Measurements from ENCODE around the gene TOX4. TPM values are rescaled to one million over a fixed set of nuclear protein-coding genes. Genes with fewer than 3 reads are reported as not detected.
"Not testable (repeated sequence)": the region's sequence is repeated elsewhere in the genome, so short reads cannot be mapped to it uniquely, and the experiment has no call there.

TOX4 gene
- total RNA-seq (2014; rRNA removed; shearing (Covaris generic)): 18.1 and 23.2 TPM in 2 replicates

DNA sequence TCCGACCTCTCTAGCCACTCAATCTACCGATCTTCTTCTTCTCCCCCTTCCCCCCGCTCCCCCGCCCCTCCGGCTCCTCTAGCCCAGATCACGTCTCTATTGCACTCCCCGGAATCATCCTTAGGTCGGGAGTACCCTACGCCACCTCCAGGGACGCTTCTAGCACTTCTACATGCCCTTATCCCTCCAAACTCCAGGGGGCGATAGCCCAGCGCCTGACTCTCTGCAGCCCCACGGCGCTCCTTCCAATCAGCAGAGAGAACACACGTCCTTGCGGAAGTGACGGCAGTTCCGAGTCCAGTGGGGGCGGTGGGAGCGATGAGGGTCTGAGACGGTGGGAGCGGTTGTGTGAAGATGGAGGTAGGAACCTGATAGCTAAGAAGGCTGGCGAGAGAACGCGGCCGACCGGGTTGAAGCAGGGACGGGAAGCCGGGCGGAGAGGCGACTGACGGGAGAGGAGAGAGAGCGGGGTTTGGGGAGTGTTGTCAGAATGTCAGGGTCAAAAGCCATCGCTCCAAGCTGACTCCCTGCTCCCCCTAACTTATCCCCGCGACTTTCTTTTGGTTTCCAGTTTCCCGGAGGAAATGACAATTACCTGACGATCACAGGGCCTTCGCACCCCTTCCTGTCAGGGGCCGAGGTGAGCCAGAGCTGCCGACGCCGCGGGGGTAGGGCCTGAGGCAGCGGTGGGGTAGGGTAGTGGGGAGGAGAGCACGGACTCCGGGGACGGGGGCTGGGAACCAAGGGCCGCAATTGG lies at the start of gene TOX4, which contains the start of gene RAB2B:
TOX4 (plus strand) TSS at position 271 of the 757 bp plus-strand sequence; CDS start at position 355, 84 bp downstream.
RAB2B (minus strand) TSS at position 35 of the 757 bp plus-strand sequence. CDS start 87 bp downstream, outside the sequence.
- H3K9me3 ChIP-seq (replicated peaks): no peaks in the 10 kb centered on the region
- no peaks in the 10 kb centered on the region for H3K27me3 ChIP-seq (replicated peaks)
- H3K4me3 ChIP-seq: peak within 1 kb of the TSS; percentile 64
- H3K4me1 ChIP-seq (replicated peaks): peaks cover 7% of the 10 kb centered on the region; the same call in 1 of the 2 replicates
- DNase-seq (ENCODE audit: low read depth in 1 of 2, low spot score in 2 of 2): peak; percentile 91 to 95
- H3K36me3 ChIP-seq: peaks cover 19% of the 10 kb centered on the region
- H3K27ac ChIP-seq: peak within 1 kb of the TSS; percentile 63

DNA sequence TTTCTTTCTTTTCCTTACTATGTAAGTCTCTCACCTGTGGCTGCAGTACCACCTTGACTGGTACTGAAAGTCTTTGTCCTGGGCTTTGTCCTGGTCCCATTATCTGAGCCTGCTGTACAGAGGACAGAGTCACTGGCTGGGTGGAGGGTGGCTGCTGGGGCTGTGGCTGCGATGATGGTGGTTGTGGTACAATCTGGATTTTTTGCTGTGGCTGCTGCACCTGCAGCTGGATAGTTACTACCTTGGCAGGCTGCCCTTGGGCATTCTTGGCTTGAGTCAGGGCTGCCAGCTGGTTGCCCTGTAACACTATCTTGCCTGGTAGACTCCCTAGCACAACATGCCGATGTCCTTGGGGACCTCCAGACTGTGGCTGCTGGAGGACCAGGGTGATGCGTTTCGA lies 48.1 kb upstream of the TOX4 start:
- Histone ChIP-seq H3K27ac (no peak overlapping the region), H3K9me3 (replicated peaks) (no peaks in the 10 kb centered on the region), H3K36me3 (peaks cover 75% of the 10 kb centered on the region), H3K4me1 (replicated peaks) (no peaks in the 10 kb centered on the region), H3K4me3 (no peak overlapping the region), H3K27me3 (replicated peaks) (no peaks in the 10 kb centered on the region)
- DNase-seq (ENCODE audit: low read depth in 1 of 2, low spot score in 2 of 2): no peak

DNA sequence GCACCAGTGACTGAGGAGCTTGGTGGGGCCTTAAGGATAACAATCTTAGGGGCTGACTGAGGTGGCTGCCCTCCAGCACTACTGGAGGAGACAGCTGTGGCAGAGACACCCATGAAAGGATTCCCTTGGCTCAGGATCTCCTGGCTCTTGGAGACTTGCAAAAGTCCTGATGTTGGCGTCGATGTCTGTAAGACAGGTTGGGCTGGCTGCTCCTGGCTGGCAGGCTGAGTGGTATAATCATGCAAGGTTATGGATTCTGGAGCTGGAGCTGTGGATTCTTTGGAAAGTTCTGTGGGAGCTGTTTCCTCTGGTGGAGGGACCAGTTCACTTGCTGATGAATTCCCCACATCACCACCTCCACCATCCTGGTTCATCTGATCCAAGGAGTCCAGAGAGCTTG lies 45.9 kb upstream of the TOX4 start:
- Histone ChIP-seq H3K4me1 (replicated peaks) (peaks cover 5% of the 10 kb centered on the region; the same call in 1 of the 2 replicates), H3K27ac (no peak overlapping the region), H3K4me3 (no peak overlapping the region), H3K36me3 (peaks cover 67% of the 10 kb centered on the region), H3K27me3 (replicated peaks) (no peaks in the 10 kb centered on the region), H3K9me3 (replicated peaks) (no peaks in the 10 kb centered on the region)
- no peak for DNase-seq (ENCODE audit: low read depth in 1 of 2, low spot score in 2 of 2)

DNA sequence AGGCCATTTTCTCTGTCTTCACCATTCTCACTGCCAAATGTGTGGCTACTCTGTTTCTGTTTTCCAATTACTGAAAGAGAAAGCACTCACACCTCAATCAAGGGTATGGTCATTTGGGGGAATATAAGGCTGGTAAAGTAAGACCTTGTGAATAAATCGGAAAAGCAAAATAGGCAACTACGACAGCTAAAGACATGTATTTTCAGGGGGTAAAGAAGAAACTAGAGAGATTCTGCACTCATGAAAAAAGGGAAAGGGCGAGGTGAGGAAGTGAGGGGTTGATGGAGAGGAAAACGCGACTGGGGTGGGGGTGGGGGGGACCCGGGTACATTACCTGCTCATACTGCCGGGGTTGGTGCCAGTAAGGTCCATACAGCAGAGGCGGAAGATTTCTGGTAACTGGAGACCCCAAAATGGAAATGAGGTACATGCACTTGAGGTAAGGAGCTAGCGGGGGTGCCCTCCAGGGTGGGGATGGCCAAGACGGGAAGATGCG lies 40.4 kb upstream of the TOX4 start:
- Histone ChIP-seq H3K4me3 (peak overlapping the region; percentile 54), H3K27ac (no peak overlapping the region), H3K36me3 (peaks cover 21% of the 10 kb centered on the region), H3K9me3 (replicated peaks) (no peaks in the 10 kb centered on the region), H3K27me3 (replicated peaks) (no peaks in the 10 kb centered on the region), H3K4me1 (replicated peaks) (peaks cover 15% of the 10 kb centered on the region)
- peak in 1 of 2 experiments; percentile 6 for DNase-seq (ENCODE audit: low read depth in 1 of 2, low spot score in 2 of 2)

DNA sequence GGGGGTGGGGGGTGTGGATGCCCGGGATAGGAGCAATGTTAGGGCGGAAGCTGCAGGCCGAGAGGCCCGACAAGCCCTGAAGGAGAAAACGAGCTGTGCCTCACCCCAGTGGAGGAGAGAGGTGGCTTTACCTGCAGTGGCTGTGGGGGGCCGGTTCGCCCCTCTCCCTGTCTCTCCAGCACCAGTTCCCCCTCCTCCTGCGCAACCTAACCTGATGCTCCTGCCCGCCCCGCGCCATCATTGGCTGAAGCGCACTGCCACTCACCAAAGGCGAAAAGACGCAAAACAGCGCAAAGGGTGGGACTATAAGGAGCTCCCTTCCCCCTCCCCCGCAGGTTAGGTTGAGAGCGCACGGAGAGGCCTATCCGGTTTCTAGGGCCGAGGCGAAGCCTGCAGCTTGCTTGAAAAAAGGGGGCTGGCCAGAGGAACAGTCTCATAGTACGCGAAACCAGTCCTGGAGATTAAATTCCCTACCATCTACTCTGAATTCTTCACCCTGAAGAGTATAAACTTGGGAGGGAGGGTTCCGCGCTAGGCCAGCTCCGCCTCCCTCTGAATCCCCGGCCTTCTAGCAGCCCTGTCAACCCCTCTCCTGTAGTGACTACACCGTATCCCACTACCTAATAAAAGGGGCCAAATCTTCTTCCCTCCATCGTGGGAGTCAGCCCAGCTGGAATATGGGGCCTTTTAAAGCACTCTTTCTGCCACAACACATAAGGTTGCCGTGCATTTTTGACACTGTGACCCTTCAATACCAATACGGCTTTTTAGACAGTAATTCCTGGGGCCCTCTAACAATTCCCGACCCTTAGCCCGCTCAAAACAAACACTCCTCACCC lies 39.7 kb upstream of the TOX4 start:
- H3K27me3 ChIP-seq (replicated peaks): no peaks in the 10 kb centered on the region
- peaks cover 16% of the 10 kb centered on the region for H3K36me3 ChIP-seq
- peaks cover 15% of the 10 kb centered on the region for H3K4me1 ChIP-seq (replicated peaks)
- peak; percentile 99 for DNase-seq (ENCODE audit: low read depth in 1 of 2, low spot score in 2 of 2)
- H3K4me3 ChIP-seq: peak overlapping the region; percentile 54
- H3K27ac ChIP-seq: peak overlapping the region; percentile 65
- no peaks in the 10 kb centered on the region for H3K9me3 ChIP-seq (replicated peaks)

DNA sequence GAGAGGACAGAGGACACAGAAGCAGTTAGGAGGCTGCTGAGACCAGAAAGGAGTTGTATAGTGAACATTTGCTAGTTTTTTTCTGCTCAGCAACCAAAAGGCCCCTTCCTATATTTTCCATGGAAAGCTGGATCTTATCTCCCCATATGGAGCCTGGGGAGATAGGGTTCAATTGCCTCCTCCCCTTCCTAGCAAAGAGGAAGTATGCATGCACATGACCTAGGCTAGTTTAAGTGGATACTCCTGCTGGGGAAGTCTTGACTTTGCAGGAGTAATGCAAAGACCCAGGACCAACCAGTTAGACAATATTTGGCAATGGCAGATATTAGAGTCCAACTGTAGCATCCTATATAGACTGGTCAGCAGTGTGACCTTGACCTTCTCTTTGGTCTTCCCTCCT lies 36.1 kb upstream of the TOX4 start:
- Histone ChIP-seq H3K4me3 (no peak overlapping the region), H3K4me1 (replicated peaks) (peaks cover 12% of the 10 kb centered on the region), H3K27ac (no peak overlapping the region), H3K9me3 (replicated peaks) (no peaks in the 10 kb centered on the region), H3K36me3 (peaks cover 4% of the 10 kb centered on the region; the same call in 1 of the 2 replicates), H3K27me3 (replicated peaks) (no peaks in the 10 kb centered on the region)
- DNase-seq (ENCODE audit: low read depth in 1 of 2, low spot score in 2 of 2): no peak

DNA sequence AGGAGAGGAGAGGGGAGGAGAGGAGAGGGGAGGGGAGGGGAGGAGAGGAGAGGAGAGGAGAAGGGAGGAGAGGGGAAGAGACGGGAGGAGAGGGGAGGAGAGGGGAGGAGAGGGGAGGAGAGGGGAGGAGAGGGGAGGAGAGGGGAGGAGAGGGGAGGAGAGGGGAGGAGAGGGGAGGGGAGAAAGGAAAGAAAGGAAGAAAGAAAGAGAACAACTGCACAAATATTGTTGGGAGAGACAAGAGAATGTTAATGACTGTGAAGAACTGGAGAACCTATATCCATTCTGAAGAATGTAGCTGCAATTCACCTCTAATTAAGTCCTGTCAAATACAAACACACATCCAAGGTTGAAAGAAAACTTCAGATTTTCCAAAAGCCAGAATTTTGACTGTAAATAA lies 34.3 kb upstream of the TOX4 start:
- H3K9me3 ChIP-seq (replicated peaks): not testable (repeated sequence)

DNA sequence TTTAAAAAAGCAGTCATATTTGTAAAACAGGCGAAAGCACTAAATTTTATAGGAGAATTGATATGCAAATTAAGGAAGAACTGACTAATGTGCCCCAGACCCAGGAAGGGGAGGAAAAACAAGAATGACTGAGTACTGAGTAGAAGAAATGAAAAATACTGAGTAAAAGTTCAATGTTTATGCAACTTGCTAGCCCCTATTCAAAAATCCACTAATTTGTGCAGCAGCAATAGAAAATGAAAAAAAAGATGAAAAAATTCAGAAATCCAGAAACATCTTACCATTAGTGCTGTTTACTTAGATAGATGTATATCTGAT lies 27.1 kb upstream of the TOX4 start:
- H3K27ac ChIP-seq: no peak overlapping the region

More for the DNA sequence above, 34.3 kb upstream of the TOX4 start:
- H3K4me3 ChIP-seq; H3K27ac ChIP-seq; DNase-seq (ENCODE audit: low read depth in 1 of 2, low spot score in 2 of 2); H3K4me1 ChIP-seq (replicated peaks); H3K27me3 ChIP-seq (replicated peaks); H3K36me3 ChIP-seq: not testable (repeated sequence)

DNA sequence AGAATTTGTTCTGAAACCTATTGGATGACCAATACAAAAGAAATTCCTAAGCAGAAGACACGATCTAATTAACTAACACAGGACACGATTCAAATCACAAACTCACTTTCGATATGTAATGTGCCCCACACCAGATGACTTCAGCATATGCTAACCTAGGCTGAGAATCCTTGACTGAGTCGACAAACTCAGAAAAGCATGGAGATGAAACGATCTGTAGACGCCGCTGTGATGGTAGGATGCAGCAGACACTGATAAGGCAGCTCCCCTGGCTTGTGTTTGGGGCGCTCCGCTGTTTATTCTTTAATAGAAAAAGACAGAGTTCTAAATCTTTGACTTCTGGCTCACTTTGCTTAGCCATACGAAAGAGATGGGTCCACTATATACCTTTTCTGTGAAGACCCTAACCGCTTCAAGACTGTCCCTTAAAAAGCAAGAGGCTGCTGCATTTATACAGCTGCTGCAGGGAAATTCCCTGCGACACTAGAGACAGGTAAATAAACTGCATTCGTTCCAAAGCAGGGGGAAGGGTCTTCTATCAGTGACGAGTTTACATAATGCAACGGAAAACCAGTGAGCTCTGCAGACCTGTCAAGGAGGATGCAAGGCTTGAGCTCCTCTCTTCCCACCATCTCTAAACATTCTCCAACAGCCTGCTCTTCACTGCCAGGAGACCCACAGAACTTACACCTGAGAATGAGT lies 22.0 kb upstream of the TOX4 start:
- Histone ChIP-seq H3K4me1 (replicated peaks) (peaks cover 6% of the 10 kb centered on the region; the same call in 1 of the 2 replicates), H3K27me3 (replicated peaks) (no peaks in the 10 kb centered on the region), H3K27ac (no peak overlapping the region), H3K36me3 (peaks cover 6% of the 10 kb centered on the region), H3K4me3 (peak overlapping the region; percentile 55), H3K9me3 (replicated peaks) (no peaks in the 10 kb centered on the region)
- peak in 1 of 2 experiments; percentile 4 for DNase-seq (ENCODE audit: low read depth in 1 of 2, low spot score in 2 of 2)

More for the DNA sequence above, 27.1 kb upstream of the TOX4 start:
- H3K9me3 ChIP-seq (replicated peaks): no peaks in the 10 kb centered on the region
- H3K36me3 ChIP-seq: peaks cover 6% of the 10 kb centered on the region
- no peak overlapping the region for H3K4me3 ChIP-seq
- H3K4me1 ChIP-seq (replicated peaks): peaks cover 4% of the 10 kb centered on the region; the same call in 1 of the 2 replicates
- no peaks in the 10 kb centered on the region for H3K27me3 ChIP-seq (replicated peaks)
- DNase-seq (ENCODE audit: low read depth in 1 of 2, low spot score in 2 of 2): no peak

DNA sequence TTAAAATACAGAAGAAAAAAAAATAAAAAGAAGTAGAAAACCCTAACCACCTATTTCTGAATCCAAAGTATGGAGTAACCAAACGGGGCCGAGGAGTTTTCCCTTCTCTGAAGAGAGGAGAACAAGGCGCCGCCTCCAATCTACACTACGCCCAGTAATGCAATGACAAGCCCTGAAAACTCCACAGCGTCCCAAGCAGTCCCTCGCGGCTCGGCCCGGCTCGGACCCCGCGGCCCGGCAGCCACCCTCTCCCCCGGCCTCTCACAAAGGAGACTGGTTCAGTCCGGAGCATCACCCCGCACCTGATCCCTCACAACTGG lies 21.4 kb upstream of the TOX4 start:
- no peak for DNase-seq (ENCODE audit: low read depth in 1 of 2, low spot score in 2 of 2)
- peak overlapping the region; percentile 55 for H3K4me3 ChIP-seq
- H3K27ac ChIP-seq: peak overlapping the region; percentile 30
- peaks cover 9% of the 10 kb centered on the region for H3K36me3 ChIP-seq
- no peaks in the 10 kb centered on the region for H3K27me3 ChIP-seq (replicated peaks)
- H3K9me3 ChIP-seq (replicated peaks): no peaks in the 10 kb centered on the region
- peaks cover 6% of the 10 kb centered on the region; the same call in 1 of the 2 replicates for H3K4me1 ChIP-seq (replicated peaks)

DNA sequence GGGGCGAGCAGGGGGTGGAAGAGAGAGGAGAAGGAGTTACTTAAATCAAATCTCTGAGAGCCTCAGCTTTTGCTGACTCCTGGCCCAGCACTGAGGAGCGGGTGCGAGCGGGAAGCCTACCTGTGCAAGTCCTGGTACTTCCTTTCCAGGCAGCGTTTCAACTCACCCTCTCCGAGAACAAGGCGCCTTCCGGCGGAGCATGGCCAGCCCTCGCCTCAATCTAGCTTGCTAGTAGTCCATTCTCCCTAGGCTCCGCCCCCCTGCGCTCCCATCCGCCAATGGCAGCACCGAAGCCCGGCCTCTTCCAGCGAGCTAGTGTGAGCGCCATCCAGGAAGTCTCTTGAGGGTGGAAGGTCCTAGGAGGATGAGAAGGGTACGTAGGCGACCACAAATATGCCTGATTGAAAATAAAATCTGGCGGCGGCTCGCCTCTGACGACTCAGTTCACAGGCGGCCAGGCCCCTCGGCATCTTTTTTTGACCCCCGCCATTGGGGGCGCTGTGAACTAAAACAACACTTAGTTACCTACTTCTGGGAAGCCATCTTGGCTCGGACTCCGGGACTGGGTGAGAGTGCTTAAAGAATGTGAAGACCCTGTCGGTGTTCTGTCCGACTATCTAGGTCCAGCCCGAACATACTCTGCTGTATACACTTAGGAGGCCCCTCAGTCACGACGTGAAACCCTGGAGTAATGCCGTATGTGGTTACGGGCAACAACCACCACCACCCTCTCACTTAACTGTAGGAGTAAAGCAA lies 20.9 kb upstream of the TOX4 start, which contains the start of gene CHD8:
CHD8 (minus strand) TSS at position 212 of the 756 bp plus-strand sequence. CDS start 24,480 bp downstream, outside the sequence.
- Histone ChIP-seq H3K27ac (peak within 1 kb of the TSS; percentile 73), H3K4me1 (replicated peaks) (peaks cover 6% of the 10 kb centered on the region; the same call in 1 of the 2 replicates), H3K36me3 (peaks cover 11% of the 10 kb centered on the region), H3K4me3 (peak within 1 kb of the TSS; percentile 55), H3K9me3 (replicated peaks) (no peaks in the 10 kb centered on the region), H3K27me3 (replicated peaks) (no peaks in the 10 kb centered on the region)
- DNase-seq (ENCODE audit: low read depth in 1 of 2, low spot score in 2 of 2): peak; percentile 98 to 99

DNA sequence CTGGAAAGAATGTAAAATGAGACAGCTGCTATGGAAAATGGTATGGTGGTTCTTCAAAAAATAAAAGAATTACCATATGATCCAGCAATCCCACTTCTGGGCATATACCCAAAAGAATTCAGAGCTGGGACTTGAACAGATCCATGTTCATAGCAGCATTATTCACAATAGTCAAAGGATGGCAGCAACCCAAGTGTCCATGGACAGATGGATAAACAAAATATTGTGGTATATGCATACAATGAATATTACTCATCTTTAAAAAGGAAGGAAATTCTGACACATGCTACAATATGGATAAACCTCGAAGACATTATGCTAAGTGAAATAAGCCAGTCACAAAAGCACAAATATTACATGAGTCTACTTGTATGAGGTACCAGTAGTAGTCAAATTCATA lies 9.4 kb upstream of the TOX4 start:
- Histone ChIP-seq H3K27ac (no peak overlapping the region), H3K9me3 (replicated peaks) (no peaks in the 10 kb centered on the region), H3K36me3 (peaks cover 27% of the 10 kb centered on the region), H3K4me3 (no peak overlapping the region), H3K4me1 (replicated peaks) (no peaks in the 10 kb centered on the region), H3K27me3 (replicated peaks) (no peaks in the 10 kb centered on the region)
- DNase-seq (ENCODE audit: low read depth in 1 of 2, low spot score in 2 of 2): no peak
